ENCODE data around the gene SCN1A.

SCN1A gene

GRCh38 chr2:166138667-166139066 is 10.8 kb upstream of the SCN1A start:
- Histone ChIP-seq H3K4me1 (ENCODE audit: insufficient read depth, low read length) (no peaks in the 10 kb centered on the region), H3K4me3 (ENCODE audit: low read depth in 1 of 2, low read length in 2 of 2) (no peak overlapping the region), H2AFZ (ENCODE audit: low read depth, low read length) (no peak overlapping the region), H4K20me1 (ENCODE audit: insufficient read depth, low read length) (no peaks in the 10 kb centered on the region), H3K36me3 (ENCODE audit: insufficient read depth, low read length) (no peaks in the 10 kb centered on the region), H3K79me2 (ENCODE audit: insufficient read depth, low read length) (no peaks in the 10 kb centered on the region), H3K9ac (ENCODE audit: low read depth, low read length) (no peak overlapping the region), H3K27ac (ENCODE audit: low read length) (no peak overlapping the region), H3K4me2 (ENCODE audit: insufficient read depth, low read length) (no peak overlapping the region), H3K27me3 (ENCODE audit: insufficient read depth, low read length, poor library complexity) (no peaks in the 10 kb centered on the region), H3K9me3 (ENCODE audit: insufficient read depth, low read length, severe bottlenecking) (no peaks in the 10 kb centered on the region)
- no peak for TF ChIP-seq EZH2 (IDR thresholded peaks at IDR 0.05; ENCODE audit: borderline replicate concordance, low read depth, low read length, severe bottlenecking)
- no peak for TF ChIP-seq CTCF (IDR thresholded peaks at IDR 0.05; ENCODE audit: borderline replicate concordance, extremely low read depth, low read length, poor library complexity, severe bottlenecking)
- ATAC-seq (ENCODE audit: insufficient read depth, low read depth): no peak
- no peak for DNase-seq

GRCh38 chr2:166138144-166138543 is 10.3 kb upstream of the SCN1A start:
- ATAC-seq (ENCODE audit: insufficient read depth, low read depth) (no peak), DNase-seq (no peak)
- Histone ChIP-seq H3K27me3 (ENCODE audit: insufficient read depth, low read length, poor library complexity) (peaks cover under 1% of the 10 kb centered on the region), H3K4me2 (ENCODE audit: insufficient read depth, low read length) (no peak overlapping the region), H3K4me3 (ENCODE audit: low read depth in 1 of 2, low read length in 2 of 2) (no peak overlapping the region), H4K20me1 (ENCODE audit: insufficient read depth, low read length) (no peaks in the 10 kb centered on the region), H3K9me3 (ENCODE audit: insufficient read depth, low read length, severe bottlenecking) (no peaks in the 10 kb centered on the region), H2AFZ (ENCODE audit: low read depth, low read length) (no peak overlapping the region), H3K79me2 (ENCODE audit: insufficient read depth, low read length) (no peaks in the 10 kb centered on the region), H3K27ac (ENCODE audit: low read length) (no peak overlapping the region), H3K9ac (ENCODE audit: low read depth, low read length) (no peak overlapping the region), H3K36me3 (ENCODE audit: insufficient read depth, low read length) (no peaks in the 10 kb centered on the region), H3K4me1 (ENCODE audit: insufficient read depth, low read length) (no peaks in the 10 kb centered on the region)
- TF ChIP-seq CTCF (IDR thresholded peaks at IDR 0.05; ENCODE audit: borderline replicate concordance, extremely low read depth, low read length, poor library complexity, severe bottlenecking) (no peak), EZH2 (IDR thresholded peaks at IDR 0.05; ENCODE audit: borderline replicate concordance, low read depth, low read length, severe bottlenecking) (no peak)

- Histone ChIP-seq H3K4me1 (ENCODE audit: insufficient read depth, low read length) (no peaks in the 10 kb centered on the region), H3K36me3 (ENCODE audit: insufficient read depth, low read length) (no peaks in the 10 kb centered on the region), H3K9ac (ENCODE audit: low read depth, low read length) (no peak overlapping the region), H3K27ac (ENCODE audit: low read length) (no peak overlapping the region), H4K20me1 (ENCODE audit: insufficient read depth, low read length) (no peaks in the 10 kb centered on the region), H3K4me2 (ENCODE audit: insufficient read depth, low read length) (no peak overlapping the region), H2AFZ (ENCODE audit: low read depth, low read length) (no peak overlapping the region), H3K4me3 (ENCODE audit: low read depth in 1 of 2, low read length in 2 of 2) (no peak overlapping the region), H3K79me2 (ENCODE audit: insufficient read depth, low read length) (no peaks in the 10 kb centered on the region), H3K27me3 (ENCODE audit: insufficient read depth, low read length, poor library complexity) (peaks cover 4% of the 10 kb centered on the region), H3K9me3 (ENCODE audit: insufficient read depth, low read length, severe bottlenecking) (no peaks in the 10 kb centered on the region)
- ATAC-seq (ENCODE audit: insufficient read depth, low read depth) (no peak), DNase-seq (no peak)
- TF ChIP-seq EZH2 (IDR thresholded peaks at IDR 0.05; ENCODE audit: borderline replicate concordance, low read depth, low read length, severe bottlenecking): no peak
- TF ChIP-seq CTCF (IDR thresholded peaks at IDR 0.05; ENCODE audit: borderline replicate concordance, extremely low read depth, low read length, poor library complexity, severe bottlenecking): no peak
Observed at GRCh38 chr2:166137331-166137730, 9.5 kb upstream of the SCN1A start.

GRCh38 chr2:166135849-166136258 is 8.0 kb upstream of the SCN1A start:
- no peaks in the 10 kb centered on the region for H3K4me1 ChIP-seq (ENCODE audit: insufficient read depth, low read length)

More at GRCh38 chr2:166135849-166136258, 8.0 kb upstream of the SCN1A start:
- no peaks in the 10 kb centered on the region for H3K9me3 ChIP-seq (ENCODE audit: insufficient read depth, low read length, severe bottlenecking)
- H3K27me3 ChIP-seq (ENCODE audit: insufficient read depth, low read length, poor library complexity): peaks cover 15% of the 10 kb centered on the region
- TF ChIP-seq CTCF (IDR thresholded peaks at IDR 0.05; ENCODE audit: borderline replicate concordance, extremely low read depth, low read length, poor library complexity, severe bottlenecking) (no peak), EZH2 (IDR thresholded peaks at IDR 0.05; ENCODE audit: borderline replicate concordance, low read depth, low read length, severe bottlenecking) (no peak)
- H4K20me1 ChIP-seq (ENCODE audit: insufficient read depth, low read length): no peaks in the 10 kb centered on the region
- ATAC-seq (ENCODE audit: insufficient read depth, low read depth) (no peak), DNase-seq (no peak)
- H3K79me2 ChIP-seq (ENCODE audit: insufficient read depth, low read length): no peaks in the 10 kb centered on the region
- no peak overlapping the region for H3K4me2 ChIP-seq (ENCODE audit: insufficient read depth, low read length)
- H3K36me3 ChIP-seq (ENCODE audit: insufficient read depth, low read length): no peaks in the 10 kb centered on the region
- H2AFZ ChIP-seq (ENCODE audit: low read depth, low read length): no peak overlapping the region
- no peak overlapping the region for H3K9ac ChIP-seq (ENCODE audit: low read depth, low read length)
- H3K27ac ChIP-seq (ENCODE audit: low read length): no peak overlapping the region
- H3K4me3 ChIP-seq (ENCODE audit: low read depth in 1 of 2, low read length in 2 of 2): no peak overlapping the region
